ENCODE results near the gene HEG1.

HEG1 gene

DNA sequence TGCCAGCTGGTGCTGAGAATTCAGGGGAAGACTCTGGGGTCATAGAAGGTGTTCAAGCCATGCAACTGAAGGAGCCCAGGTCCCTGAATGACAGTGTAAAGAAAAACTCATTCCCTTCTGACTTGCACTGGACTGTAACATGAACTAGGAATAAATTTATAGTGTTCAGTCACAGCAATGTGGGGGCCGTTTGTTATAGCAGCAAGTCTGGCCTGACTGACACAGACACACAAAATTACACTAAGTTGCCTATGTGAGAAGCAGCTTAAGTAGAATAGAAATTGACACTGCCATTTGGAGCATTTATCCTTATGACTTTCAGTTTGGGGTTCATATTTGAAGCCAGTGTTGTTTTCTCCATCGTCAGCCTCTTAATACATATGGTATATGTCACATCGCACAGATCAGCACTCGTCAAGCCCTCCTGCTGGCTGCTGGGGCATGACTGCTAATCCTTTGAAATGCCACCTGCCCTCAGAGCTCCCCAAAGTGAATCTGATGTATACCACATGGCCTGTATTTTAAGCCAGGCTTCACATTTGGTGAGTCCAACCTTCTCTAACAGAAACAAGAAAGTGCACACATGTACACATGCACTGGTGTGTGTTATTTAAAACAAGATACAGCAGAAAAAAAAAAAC lies 17.1 kb upstream of the HEG1 start:
- TF ChIP-seq, protein P1, sequence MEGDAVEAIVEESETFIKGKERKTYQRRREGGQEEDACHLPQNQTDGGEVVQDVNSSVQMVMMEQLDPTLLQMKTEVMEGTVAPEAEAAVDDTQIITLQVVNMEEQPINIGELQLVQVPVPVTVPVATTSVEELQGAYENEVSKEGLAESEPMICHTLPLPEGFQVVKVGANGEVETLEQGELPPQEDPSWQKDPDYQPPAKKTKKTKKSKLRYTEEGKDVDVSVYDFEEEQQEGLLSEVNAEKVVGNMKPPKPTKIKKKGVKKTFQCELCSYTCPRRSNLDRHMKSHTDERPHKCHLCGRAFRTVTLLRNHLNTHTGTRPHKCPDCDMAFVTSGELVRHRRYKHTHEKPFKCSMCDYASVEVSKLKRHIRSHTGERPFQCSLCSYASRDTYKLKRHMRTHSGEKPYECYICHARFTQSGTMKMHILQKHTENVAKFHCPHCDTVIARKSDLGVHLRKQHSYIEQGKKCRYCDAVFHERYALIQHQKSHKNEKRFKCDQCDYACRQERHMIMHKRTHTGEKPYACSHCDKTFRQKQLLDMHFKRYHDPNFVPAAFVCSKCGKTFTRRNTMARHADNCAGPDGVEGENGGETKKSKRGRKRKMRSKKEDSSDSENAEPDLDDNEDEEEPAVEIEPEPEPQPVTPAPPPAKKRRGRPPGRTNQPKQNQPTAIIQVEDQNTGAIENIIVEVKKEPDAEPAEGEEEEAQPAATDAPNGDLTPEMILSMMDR (IDR thresholded peaks at IDR 0.05; ENCODE audit: control extremely low read depth, extremely low read depth, low read depth, missing control alignments) = no peak
- no peak for DNase-seq (ENCODE audit: extremely low spot score)
- POLR2A ChIA-PET = no interaction called here

DNA sequence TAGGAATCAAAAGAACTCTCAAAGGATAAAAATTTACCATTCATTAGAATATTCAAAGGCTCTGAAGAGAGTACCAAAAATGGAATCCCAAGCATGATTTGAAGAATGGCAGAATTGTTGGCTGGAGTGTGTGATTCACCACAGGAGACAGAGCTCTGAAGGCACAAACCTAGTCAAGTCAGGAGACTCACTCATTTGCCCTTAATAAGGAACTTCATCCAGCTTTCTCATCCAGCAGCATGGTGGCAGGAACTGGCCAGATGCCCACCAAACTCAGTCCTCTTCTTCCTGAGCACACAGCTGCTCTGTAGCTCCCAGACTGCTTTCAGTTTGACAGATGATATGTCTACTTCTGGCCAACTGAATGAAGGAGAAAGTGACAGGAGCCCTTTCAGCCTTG lies 16.5 kb upstream of the HEG1 start:
- DNase-seq (ENCODE audit: extremely low spot score) = no peak
- POLR2A ChIA-PET = no interaction called here
- TF ChIP-seq, protein P1 (IDR thresholded peaks at IDR 0.05; ENCODE audit: control extremely low read depth, extremely low read depth, low read depth, missing control alignments) = no peak
- CTCF ChIA-PET = interaction anchor here (1.2 to 1.6 kb wide), 2 partner anchors 10 to 26 kb away, joined by 5 to 6 read pairs; no protein-coding TSS in a partner anchor

More for the DNA sequence above, 17.1 kb upstream of the HEG1 start:
- CTCF ChIA-PET = interaction anchor here (1.2 to 1.6 kb wide), 2 partner anchors 11 to 25 kb away, joined by 5 to 6 read pairs; no protein-coding TSS in a partner anchor

DNA sequence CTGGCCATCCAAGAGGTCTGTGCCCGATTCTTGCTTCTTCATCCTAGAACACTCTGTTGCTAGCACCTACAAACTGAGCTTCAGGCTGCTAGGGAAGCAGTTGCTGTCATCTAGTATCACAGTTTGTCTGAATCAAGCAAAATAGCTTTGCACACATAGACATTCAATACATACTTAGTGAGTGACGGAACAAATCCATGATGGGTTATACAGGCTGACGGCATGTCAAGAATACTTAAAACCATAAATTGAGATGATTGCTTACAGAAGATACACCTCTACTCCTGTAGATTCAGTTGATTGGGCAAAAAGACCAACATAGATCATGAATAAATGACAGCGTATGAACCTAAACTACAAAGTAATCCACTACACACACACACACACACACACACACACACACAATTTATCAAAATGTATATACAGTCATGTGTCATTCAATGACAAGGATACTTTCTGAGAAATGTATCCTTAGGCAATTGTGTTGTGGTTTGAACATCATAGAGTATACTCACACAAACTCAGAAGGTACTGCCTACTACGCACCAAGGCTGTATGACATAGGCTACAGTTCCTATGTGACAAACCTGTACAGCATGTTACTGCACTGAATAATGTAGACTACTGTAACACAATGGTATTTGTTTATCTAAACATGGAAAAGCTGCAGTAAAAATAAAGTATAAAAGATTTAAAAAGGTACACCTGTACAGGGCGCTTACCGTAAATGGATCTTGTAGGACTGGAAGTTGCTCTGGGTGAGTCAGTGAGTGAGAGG lies 14.4 kb upstream of the HEG1 start:
- CTCF ChIA-PET = interaction anchor here (1.1 to 1.8 kb wide), 3 partner anchors 12 to 16 kb away, joined by 3 to 5 read pairs (median 4); no protein-coding TSS in a partner anchor
- TF ChIP-seq, protein P1 (IDR thresholded peaks at IDR 0.05; ENCODE audit: control extremely low read depth, extremely low read depth, low read depth, missing control alignments) = no peak
- DNase-seq (ENCODE audit: extremely low spot score) = no peak
- POLR2A ChIA-PET = interaction anchor here (0.7 kb wide), 1 partner anchor 450 kb away, joined by 3 read pairs; no protein-coding TSS in a partner anchor

DNA sequence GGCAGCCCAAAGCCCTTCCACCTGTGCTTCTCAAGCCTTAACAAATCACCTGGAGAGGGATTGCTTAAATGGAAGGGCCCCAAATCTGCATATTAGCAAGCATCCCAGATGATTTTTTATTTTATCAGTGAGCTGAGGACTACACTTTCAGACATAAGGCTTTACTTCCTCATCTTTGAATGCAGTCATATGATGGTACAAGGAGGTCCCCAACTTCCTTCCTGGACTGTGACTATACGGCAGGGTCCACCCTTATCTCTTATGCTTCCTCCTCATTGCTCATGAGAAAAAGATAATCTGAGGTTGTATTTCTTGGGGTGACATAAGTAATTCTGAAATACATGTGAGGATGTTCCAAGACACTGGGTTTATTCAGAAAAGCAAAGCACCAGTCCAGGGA lies 13.7 kb upstream of the HEG1 start:
- ChIA-PET CTCF (interaction anchor here (1.1 to 1.8 kb wide), 3 partner anchors 11 to 14 kb away, joined by 4 to 5 read pairs (median 4); no protein-coding TSS in a partner anchor), POLR2A (no interaction called here)
- DNase-seq (ENCODE audit: extremely low spot score) = no peak
- TF ChIP-seq, protein P1 (IDR thresholded peaks at IDR 0.05; ENCODE audit: control extremely low read depth, extremely low read depth, low read depth, missing control alignments) = no peak

GRCh38 chr3:125068265-125068664 lies 12.5 kb upstream of the HEG1 start:
- TF ChIP-seq, protein P1 (IDR thresholded peaks at IDR 0.05; ENCODE audit: control extremely low read depth, extremely low read depth, low read depth, missing control alignments) = no peak
- ChIA-PET POLR2A (no interaction called here), CTCF (interaction anchor here (0.7 kb wide), 1 partner anchor 47 kb away, joined by 3 read pairs; no protein-coding TSS in a partner anchor)
- DNase-seq (ENCODE audit: extremely low spot score) = no peak

DNA sequence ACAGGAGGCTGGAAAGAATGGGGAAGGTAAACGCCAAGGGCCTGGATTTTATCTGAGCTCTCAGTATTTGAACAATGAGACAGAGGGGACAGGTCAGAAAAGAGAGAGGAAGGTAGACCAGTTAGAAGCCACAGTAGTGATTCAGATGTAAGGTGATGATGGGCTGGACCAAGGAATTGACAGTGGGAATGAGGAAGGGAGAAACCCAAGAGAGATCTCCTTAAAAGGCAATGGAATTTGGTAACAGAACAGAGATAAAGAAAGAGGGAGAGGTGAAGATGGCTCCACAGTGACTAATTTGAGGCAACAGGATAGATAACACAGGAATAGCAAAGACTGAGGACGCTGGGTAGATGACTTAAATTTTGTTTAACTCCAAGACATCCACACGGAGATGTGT lies 11.4 kb upstream of the HEG1 start:
- DNase-seq (ENCODE audit: extremely low spot score) = no peak
- ChIA-PET POLR2A (no interaction called here), CTCF (no interaction called here)
- TF ChIP-seq, protein P1 (IDR thresholded peaks at IDR 0.05; ENCODE audit: control extremely low read depth, extremely low read depth, low read depth, missing control alignments) = no peak

Measured in GM10248 (cell line).